Measurements from ENCODE around the gene R3HCC1L.
"Not testable (repeated sequence)": the region's sequence is repeated elsewhere in the genome, so short reads cannot be mapped to it uniquely, and the experiment has no call there.

- TF ChIP-seq EP300 (IDR thresholded peaks at IDR 0.05; ENCODE audit: low read depth); CTCF (IDR thresholded peaks at IDR 0.05); POLR2A (IDR thresholded peaks at IDR 0.05); POLR2AphosphoS5 (IDR thresholded peaks at IDR 0.05): not testable (repeated sequence)
These were observed 93.3 kb downstream of the R3HCC1L start for GRCh38 chr10:98227713-98228112.
